GM12878 (cell line): Measurements from ENCODE around the gene RHNO1.

Experiments
- BACH1 ChIP-seq: fragments of 450-650 bp; IDR thresholded peaks from 2 replicates; pipeline ENCODE4 v1.6.1; 2017; ENCODE audit warnings: mild to moderate bottlenecking, borderline replicate concordance
- EP300 ChIP-seq, 2 experiments: fragments of 150-350 bp in 1 of 2; IDR thresholded peaks; 2 replicates each; pipeline ENCODE4 v1.6.1; 2011 to 2012; ENCODE audit warnings: low read depth in 2 of 2, low read length in 2 of 2, borderline replicate concordance in 1 of 2, improper control_type of control experiment in 1 of 2, inconsistent platforms in 1 of 2; ENCODE audit not compliant: control insufficient read depth in 1 of 2
- ESRRA ChIP-seq: IDR thresholded peaks from 2 replicates; pipeline ENCODE4 v1.6.1; 2012; ENCODE audit warnings: mild to moderate bottlenecking, low read length, improper control_type of control experiment
- EZH2 ChIP-seq: IDR thresholded peaks from 2 replicates; pipeline ENCODE4 v1.6.1; 2012; ENCODE audit warnings: low read depth, mild to moderate bottlenecking, control low read depth, inconsistent platforms, low read length, borderline replicate concordance; ENCODE audit not compliant: control insufficient read depth
- NFYB ChIP-seq: IDR thresholded peaks from 2 replicates; pipeline ENCODE4 v1.6.1; 2011; ENCODE audit warnings: low read depth, mild to moderate bottlenecking, low read length, improper control_type of control experiment, moderate library complexity; ENCODE audit not compliant: insufficient read depth
- POLR2A ChIP-seq: IDR thresholded peaks from 2 replicates; pipeline ENCODE4 v1.6.1; 2011; ENCODE audit warnings: low read depth, mild to moderate bottlenecking, low read length
- POLR2AphosphoS5 ChIP-seq: IDR thresholded peaks from 2 replicates; pipeline ENCODE4 v1.6.1; 2011; ENCODE audit warnings: mild to moderate bottlenecking, low read length, inconsistent platforms
- SIN3A ChIP-seq: IDR thresholded peaks from 2 replicates; pipeline ENCODE4 v1.6.1; 2012; ENCODE audit warnings: low read depth, low read length, improper control_type of control experiment
- SREBF1 ChIP-seq: IDR thresholded peaks from 2 replicates; pipeline ENCODE4 v1.6.1; 2012; ENCODE audit warnings: mild to moderate bottlenecking, low read length
- USF2 ChIP-seq: IDR thresholded peaks from 2 replicates; pipeline ENCODE4 v1.6.1; 2011; ENCODE audit warnings: low read depth, low read length, improper control_type of control experiment, borderline replicate concordance
- TF ChIP-seq, protein P1 (sequence below), 3 experiments: IDR thresholded peaks in 2 of 3; conservative IDR thresholded peaks in 1 of 3; 2 replicates each; pipeline ENCODE4 v1.5.1; 2011; ENCODE audit warnings: low read depth in 3 of 3, low read length in 3 of 3, mild to moderate bottlenecking in 3 of 3, control low read depth in 2 of 3, moderate library complexity in 2 of 3, inconsistent platforms in 1 of 3, mixed read lengths in 1 of 3; ENCODE audit not compliant: control insufficient read depth in 2 of 3, insufficient read depth in 1 of 3; ENCODE audit errors: extremely low read depth in 1 of 3
- TF ChIP-seq, protein P2 (sequence below): fragments of 450-650 bp; conservative IDR thresholded peaks from 2 replicates; pipeline ENCODE4 v1.6.1; 2017; ENCODE audit warnings: mild to moderate bottlenecking, moderate library complexity
- TF ChIP-seq, protein P3 (sequence below): IDR thresholded peaks from 2 replicates; pipeline ENCODE4 v1.6.1; 2011; ENCODE audit warnings: low read depth, mild to moderate bottlenecking, low read length, moderate library complexity, borderline replicate concordance; ENCODE audit errors: extremely low read depth

DNA sequence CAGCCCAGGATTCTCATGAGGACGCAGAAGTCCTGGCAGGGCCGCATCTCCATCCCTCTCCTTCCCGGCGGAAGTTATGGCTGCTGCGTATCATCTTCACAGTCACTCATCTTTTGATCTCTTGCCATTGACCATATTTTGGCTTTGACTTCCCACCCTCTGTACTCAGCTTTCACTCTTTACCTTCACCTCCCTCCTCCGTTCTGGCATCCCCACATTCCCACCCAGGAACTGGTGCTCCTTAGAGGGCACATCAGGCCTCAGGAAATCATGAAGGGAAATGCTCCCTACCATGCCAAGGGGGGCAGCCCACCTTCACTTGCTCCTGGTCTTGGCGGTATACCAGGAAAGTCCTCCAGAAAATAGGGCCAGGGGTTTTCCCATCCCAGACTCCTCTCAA lies 21.5 kb upstream of the RHNO1 start:
- no peak for TF ChIP-seq SIN3A
- TF ChIP-seq, protein P1, sequence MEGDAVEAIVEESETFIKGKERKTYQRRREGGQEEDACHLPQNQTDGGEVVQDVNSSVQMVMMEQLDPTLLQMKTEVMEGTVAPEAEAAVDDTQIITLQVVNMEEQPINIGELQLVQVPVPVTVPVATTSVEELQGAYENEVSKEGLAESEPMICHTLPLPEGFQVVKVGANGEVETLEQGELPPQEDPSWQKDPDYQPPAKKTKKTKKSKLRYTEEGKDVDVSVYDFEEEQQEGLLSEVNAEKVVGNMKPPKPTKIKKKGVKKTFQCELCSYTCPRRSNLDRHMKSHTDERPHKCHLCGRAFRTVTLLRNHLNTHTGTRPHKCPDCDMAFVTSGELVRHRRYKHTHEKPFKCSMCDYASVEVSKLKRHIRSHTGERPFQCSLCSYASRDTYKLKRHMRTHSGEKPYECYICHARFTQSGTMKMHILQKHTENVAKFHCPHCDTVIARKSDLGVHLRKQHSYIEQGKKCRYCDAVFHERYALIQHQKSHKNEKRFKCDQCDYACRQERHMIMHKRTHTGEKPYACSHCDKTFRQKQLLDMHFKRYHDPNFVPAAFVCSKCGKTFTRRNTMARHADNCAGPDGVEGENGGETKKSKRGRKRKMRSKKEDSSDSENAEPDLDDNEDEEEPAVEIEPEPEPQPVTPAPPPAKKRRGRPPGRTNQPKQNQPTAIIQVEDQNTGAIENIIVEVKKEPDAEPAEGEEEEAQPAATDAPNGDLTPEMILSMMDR (IDR thresholded peaks at IDR 0.05 in 2 of 3, conservative IDR thresholded peaks at IDR 0.05 in 1 of 3; ENCODE audit: control insufficient read depth in 2 of 3, extremely low read depth in 1 of 3, insufficient read depth in 1 of 3, low read depth in 3 of 3, low read length in 3 of 3), result no peak
- TF ChIP-seq, protein P2, sequence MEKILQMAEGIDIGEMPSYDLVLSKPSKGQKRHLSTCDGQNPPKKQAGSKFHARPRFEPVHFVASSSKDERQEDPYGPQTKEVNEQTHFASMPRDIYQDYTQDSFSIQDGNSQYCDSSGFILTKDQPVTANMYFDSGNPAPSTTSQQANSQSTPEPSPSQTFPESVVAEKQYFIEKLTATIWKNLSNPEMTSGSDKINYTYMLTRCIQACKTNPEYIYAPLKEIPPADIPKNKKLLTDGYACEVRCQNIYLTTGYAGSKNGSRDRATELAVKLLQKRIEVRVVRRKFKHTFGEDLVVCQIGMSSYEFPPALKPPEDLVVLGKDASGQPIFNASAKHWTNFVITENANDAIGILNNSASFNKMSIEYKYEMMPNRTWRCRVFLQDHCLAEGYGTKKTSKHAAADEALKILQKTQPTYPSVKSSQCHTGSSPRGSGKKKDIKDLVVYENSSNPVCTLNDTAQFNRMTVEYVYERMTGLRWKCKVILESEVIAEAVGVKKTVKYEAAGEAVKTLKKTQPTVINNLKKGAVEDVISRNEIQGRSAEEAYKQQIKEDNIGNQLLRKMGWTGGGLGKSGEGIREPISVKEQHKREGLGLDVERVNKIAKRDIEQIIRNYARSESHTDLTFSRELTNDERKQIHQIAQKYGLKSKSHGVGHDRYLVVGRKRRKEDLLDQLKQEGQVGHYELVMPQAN, result no peak
- TF ChIP-seq EZH2, result no peak
- TF ChIP-seq POLR2A, result no peak
- no peak for TF ChIP-seq NFYB
- no peak for TF ChIP-seq BACH1
- no peak for TF ChIP-seq ESRRA
- no peak for TF ChIP-seq POLR2AphosphoS5
- no peak for TF ChIP-seq USF2
- TF ChIP-seq, protein P3, sequence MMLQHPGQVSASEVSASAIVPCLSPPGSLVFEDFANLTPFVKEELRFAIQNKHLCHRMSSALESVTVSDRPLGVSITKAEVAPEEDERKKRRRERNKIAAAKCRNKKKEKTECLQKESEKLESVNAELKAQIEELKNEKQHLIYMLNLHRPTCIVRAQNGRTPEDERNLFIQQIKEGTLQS, result no peak
- no peak for TF ChIP-seq EP300 (IDR thresholded peaks at IDR 0.05; ENCODE audit: borderline replicate concordance in 1 of 2, control insufficient read depth in 1 of 2, low read depth in 2 of 2, low read length in 2 of 2)
- TF ChIP-seq SREBF1, result no peak
